Measurements from ENCODE around the gene CASP1.
A peak's percentile ranks its signal among the peaks of the same experiment; 100 is the strongest.

Gene CASP1

DNA sequence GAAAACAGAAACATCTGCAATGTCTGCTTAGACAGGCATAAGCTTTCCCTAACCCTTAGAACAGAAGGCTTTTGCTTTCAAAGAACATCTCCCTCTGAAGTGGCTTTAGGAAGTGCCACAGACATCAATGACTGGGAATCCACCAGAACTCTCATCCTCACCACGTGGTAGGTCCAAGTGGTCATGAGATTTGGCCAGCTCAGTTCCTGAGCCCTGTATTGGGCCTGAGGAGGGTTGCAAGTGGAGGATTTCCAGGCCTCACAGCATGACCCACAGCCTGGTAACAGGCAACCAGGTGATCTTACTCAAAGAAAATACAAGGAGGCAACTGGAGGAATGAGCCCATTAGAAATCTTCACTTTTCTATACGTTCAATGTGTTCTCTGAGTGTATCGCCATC lies 1.6 kb downstream of the CASP1 start:
- Mint-ChIP-seq H3K9me3 (no peaks in the 10 kb centered on the region), H3K27me3 (no peaks in the 10 kb centered on the region), H3K4me3 (peak overlapping the region; percentile 88), H3K4me1 (ENCODE audit: low read depth) (peaks cover 70% of the 10 kb centered on the region), H3K36me3 (ENCODE audit: low read depth) (peaks cover 48% of the 10 kb centered on the region), H3K27ac (peak overlapping the region; percentile 96)
- intact Hi-C loops (cut with micrococcal nuclease): loop anchor here (2.0 to 10.0 kb wide), 2 partner anchors 67 to 151 kb away; no protein-coding TSS in a partner anchor

DNA sequence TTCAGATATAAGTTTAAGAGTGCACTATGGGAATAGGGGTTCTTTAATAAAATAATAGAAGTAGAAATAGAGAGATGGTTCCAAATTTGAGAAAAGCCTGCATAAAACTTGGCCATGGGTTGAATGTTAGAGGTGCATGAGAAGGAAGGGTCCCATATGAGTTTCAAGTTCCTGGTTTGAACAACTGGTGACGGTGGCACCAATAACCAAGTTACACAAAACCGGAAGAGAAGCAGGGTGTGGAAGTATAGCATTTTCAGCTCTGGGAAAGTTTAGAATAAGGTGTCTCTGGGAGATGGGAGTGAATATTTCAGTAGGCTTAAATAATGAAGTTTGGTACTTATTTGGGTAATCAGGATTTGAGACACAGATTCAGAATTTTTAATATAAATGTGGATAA lies 2.4 kb downstream of the CASP1 start:
- no peaks in the 10 kb centered on the region for H3K9me3 Mint-ChIP-seq
- peak overlapping the region; percentile 88 for H3K4me3 Mint-ChIP-seq
- H3K36me3 Mint-ChIP-seq (ENCODE audit: low read depth): peaks cover 49% of the 10 kb centered on the region
- intact Hi-C loops (cut with micrococcal nuclease): loop anchor here (2.0 to 10.0 kb wide), 2 partner anchors 66 to 152 kb away; no protein-coding TSS in a partner anchor
- peaks cover 67% of the 10 kb centered on the region for H3K4me1 Mint-ChIP-seq (ENCODE audit: low read depth)
- H3K27me3 Mint-ChIP-seq: no peaks in the 10 kb centered on the region
- peak overlapping the region; percentile 96 for H3K27ac Mint-ChIP-seq

DNA sequence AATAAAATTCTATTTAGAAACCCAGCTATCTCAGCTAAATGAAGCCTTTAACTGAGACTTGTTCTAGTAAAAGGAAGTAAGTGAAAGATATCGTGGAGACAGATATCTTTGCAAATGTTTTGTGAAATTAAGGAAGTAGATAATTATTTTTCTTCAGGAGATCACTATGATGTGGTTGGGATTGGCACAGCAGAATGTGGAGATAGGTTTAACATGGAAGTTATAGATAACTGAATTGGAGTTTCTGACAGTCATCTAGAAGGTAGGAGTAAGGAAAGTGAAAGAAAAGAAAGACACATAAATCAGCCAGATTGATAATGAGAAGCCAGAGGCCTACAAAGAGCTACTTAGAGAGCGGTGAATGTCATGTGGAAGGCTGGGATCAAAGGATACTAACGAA lies 7.3 kb downstream of the CASP1 start:
- Mint-ChIP-seq H3K9me3 (no peaks in the 10 kb centered on the region), H3K27ac (peak overlapping the region; percentile 63), H3K27me3 (no peaks in the 10 kb centered on the region), H3K4me1 (ENCODE audit: low read depth) (peaks cover 42% of the 10 kb centered on the region), H3K4me3 (peak overlapping the region; percentile 11), H3K36me3 (ENCODE audit: low read depth) (peaks cover 64% of the 10 kb centered on the region)
- intact Hi-C loops (cut with micrococcal nuclease): no loop called here

DNA sequence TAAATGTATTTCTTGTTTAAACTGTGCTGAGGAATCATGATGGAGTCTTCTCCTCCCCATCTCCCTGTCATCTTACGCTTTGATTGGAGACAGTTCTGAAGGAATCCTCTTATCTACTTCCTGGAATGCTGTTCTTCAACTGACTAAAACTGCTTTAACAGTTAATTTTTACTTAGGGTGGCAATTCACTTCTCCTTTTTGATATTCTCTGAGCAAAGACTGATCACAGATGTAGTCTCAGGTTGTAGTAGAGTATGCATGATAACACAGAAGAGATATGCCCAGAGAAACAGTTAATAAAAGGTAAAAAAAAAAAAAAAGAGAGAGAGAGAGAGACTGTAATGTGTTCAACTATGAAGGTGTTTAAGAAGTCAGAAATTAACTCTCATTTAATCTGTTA lies 10.6 kb downstream of the CASP1 start:
- intact Hi-C loops (cut with micrococcal nuclease): no loop called here
- peaks cover 45% of the 10 kb centered on the region for H3K36me3 Mint-ChIP-seq (ENCODE audit: low read depth)
- H3K9me3 Mint-ChIP-seq: no peaks in the 10 kb centered on the region
- peaks cover 43% of the 10 kb centered on the region for H3K4me1 Mint-ChIP-seq (ENCODE audit: low read depth)
- H3K4me3 Mint-ChIP-seq: no peak overlapping the region
- H3K27me3 Mint-ChIP-seq: no peaks in the 10 kb centered on the region
- H3K27ac Mint-ChIP-seq: peak overlapping the region; percentile 70

DNA sequence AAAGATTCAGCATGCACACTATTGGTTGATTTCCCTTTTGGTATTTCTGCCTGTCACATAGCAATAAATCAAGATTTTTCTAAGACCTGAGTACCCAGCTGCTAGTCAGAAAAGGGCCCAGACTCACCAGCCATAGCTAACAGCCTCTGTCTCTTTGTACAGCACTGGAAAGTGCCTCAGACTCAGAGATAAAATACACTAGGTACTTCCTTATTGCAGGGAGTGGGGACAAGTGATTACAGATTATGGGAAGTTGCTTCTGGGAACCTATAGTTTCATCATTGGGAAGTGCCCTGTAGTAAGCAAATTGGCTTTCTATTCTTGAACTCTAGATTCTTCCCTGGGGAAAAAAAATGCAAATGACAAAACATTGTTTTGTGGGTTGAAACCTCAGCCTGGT lies 11.9 kb downstream of the CASP1 start, which contains the start of gene CASP5:
CASP5 (minus strand) TSS at position 166 of the 400 bp plus-strand sequence; CDS start at position 134, 32 bp downstream.
- Mint-ChIP-seq H3K9me3 (no peaks in the 10 kb centered on the region), H3K4me1 (ENCODE audit: low read depth) (peaks cover 33% of the 10 kb centered on the region), H3K4me3 (no peak within 1 kb of the TSS), H3K27me3 (no peaks in the 10 kb centered on the region), H3K36me3 (ENCODE audit: low read depth) (peaks cover 33% of the 10 kb centered on the region), H3K27ac (peak within 1 kb of the TSS; percentile 70)
- intact Hi-C loops (cut with micrococcal nuclease): no loop called here

DNA sequence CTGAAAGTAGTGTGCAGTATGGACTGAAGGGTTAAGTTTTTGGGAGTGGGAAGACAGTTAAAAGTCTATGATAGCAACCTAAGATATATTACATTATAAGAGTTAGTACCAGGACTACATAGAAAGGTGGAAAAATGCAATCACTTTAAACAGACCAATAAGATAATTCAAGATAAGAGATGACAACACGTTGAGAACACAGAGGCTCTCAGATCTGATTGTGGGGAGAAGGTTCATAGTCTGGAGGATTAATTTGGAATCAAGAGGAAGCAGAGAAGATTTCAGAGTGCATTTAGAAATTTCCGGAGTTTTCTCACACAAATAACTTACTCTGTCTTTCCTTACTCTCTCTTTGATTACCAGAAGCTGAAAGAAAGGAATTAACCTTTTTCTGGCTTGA lies 12.4 kb downstream of the CASP1 start:
- Mint-ChIP-seq H3K9me3 (no peaks in the 10 kb centered on the region), H3K36me3 (ENCODE audit: low read depth) (peaks cover 28% of the 10 kb centered on the region), H3K27ac (peak overlapping the region; percentile 70), H3K4me3 (no peak overlapping the region), H3K4me1 (ENCODE audit: low read depth) (peaks cover 28% of the 10 kb centered on the region), H3K27me3 (no peaks in the 10 kb centered on the region)
- intact Hi-C loops (cut with micrococcal nuclease): no loop called here

DNA sequence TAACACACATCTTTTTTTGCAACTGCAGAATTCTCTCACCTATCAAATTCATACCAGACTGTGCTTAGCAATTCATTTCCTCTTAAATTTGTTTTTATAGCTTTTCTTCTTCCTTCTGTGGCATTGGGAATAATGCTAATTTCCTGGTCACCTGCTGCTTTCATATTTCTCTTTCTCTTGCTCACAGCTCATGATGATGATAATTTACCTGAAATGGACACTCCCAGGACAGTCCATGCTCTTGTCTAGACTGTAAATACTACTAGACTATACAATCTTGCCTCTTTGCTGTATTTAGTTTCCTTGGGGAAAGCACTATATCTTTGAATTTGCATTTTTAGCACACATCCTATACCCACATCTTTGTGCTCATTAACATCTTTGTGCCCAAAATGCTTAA lies 27.5 kb downstream of the CASP1 start:
- no peaks in the 10 kb centered on the region for H3K4me1 Mint-ChIP-seq (ENCODE audit: low read depth)
- intact Hi-C loops (cut with micrococcal nuclease): no loop called here
- no peaks in the 10 kb centered on the region for H3K9me3 Mint-ChIP-seq
- H3K36me3 Mint-ChIP-seq (ENCODE audit: low read depth): no peaks in the 10 kb centered on the region
- no peak overlapping the region for H3K4me3 Mint-ChIP-seq
- no peak overlapping the region for H3K27ac Mint-ChIP-seq
- no peaks in the 10 kb centered on the region for H3K27me3 Mint-ChIP-seq

DNA sequence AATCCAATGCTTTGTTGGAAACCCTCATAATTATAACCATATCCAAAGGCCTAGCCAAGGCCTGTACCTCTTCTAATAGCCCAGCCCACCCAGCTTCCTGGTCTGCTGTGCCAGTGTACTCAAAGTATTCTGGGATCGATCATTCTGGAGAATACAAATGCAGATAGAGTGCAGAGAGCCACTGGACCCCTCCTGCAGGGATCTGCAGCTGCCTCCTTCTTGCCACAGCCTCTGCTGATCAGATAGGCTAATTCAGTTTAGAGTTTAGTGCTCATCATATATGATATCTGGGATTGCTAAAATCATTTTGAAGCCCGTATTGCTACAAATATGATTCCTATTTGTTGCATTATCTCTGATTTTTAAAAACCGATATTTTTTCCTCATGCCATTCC lies 29.5 kb downstream of the CASP1 start:
- H3K4me3 Mint-ChIP-seq: no peak overlapping the region
- H3K36me3 Mint-ChIP-seq (ENCODE audit: low read depth): no peaks in the 10 kb centered on the region
- no peaks in the 10 kb centered on the region for H3K9me3 Mint-ChIP-seq
- no peaks in the 10 kb centered on the region for H3K4me1 Mint-ChIP-seq (ENCODE audit: low read depth)
- no peak overlapping the region for H3K27ac Mint-ChIP-seq
- intact Hi-C loops (cut with micrococcal nuclease): no loop called here
- no peaks in the 10 kb centered on the region for H3K27me3 Mint-ChIP-seq

DNA sequence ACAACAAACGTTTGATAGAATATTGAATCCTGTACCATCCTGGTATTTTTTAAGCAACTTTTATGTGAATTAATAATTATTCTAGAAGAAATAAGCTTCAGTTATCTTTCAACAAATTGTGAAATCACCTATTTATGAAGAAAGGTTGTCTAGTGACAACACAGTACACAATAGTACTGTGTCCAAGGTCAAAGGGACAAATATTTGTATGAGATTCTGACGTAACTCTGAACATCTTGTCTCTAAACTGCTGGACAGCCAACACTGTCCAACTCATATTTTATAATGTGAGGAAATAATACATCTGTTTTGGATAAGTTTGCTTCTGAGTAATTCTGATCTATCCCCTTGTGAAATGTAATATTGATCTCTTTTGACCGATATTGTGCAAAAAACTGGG lies 30.9 kb downstream of the CASP1 start:
- no peaks in the 10 kb centered on the region for H3K36me3 Mint-ChIP-seq (ENCODE audit: low read depth)

DNA sequence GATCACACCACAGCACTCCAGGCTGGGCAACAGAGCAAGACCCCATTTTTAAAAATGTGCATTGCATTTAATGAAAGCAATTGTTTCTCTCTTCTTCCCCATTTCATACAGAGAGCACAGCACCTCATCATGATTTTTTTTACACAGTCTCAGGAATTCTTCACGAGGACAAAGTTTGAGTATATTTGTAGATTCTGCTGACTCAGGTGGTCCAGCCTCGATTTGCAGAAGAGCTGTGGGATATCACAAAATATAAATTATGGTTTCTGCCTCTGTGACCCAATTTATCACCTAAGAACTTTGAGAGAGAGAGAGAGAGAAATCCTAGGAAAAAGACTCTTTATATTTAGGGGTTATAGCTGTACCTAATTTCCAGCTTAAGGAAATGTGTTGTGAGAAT lies 31.8 kb downstream of the CASP1 start:
- no peak overlapping the region for H3K4me3 Mint-ChIP-seq
- no peaks in the 10 kb centered on the region for H3K4me1 Mint-ChIP-seq (ENCODE audit: low read depth)
- no peaks in the 10 kb centered on the region for H3K9me3 Mint-ChIP-seq
- H3K36me3 Mint-ChIP-seq (ENCODE audit: low read depth): no peaks in the 10 kb centered on the region
- H3K27ac Mint-ChIP-seq: no peak overlapping the region
- H3K27me3 Mint-ChIP-seq: no peaks in the 10 kb centered on the region
- intact Hi-C loops (cut with micrococcal nuclease): no loop called here

More for the DNA sequence above, 30.9 kb downstream of the CASP1 start:
- Mint-ChIP-seq H3K9me3 (no peaks in the 10 kb centered on the region), H3K27ac (no peak overlapping the region), H3K27me3 (no peaks in the 10 kb centered on the region), H3K4me3 (no peak overlapping the region), H3K4me1 (ENCODE audit: low read depth) (no peaks in the 10 kb centered on the region)
- intact Hi-C loops (cut with micrococcal nuclease): no loop called here

DNA sequence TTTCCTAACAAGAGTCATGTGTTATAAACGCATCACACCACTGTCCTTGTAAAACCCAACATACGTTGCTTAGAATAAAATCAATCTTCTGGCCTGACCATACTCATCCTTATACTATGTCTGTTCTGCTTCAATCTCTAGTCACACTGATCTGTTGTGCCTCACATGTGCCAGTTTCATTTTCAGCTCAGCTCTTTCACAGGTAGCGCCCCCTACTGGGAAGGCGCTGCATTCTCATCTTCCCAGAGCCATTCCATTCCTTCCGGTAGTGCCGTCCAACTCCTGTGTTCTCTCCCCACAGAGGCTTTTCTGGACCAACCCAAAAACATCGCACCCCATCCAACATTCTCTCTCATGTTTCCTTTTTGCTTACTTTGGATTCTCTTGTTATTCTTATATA lies 34.1 kb downstream of the CASP1 start:
- intact Hi-C loops (cut with micrococcal nuclease): no loop called here
- Mint-ChIP-seq H3K4me3 (no peak overlapping the region), H3K36me3 (ENCODE audit: low read depth) (no peaks in the 10 kb centered on the region), H3K27ac (no peak overlapping the region), H3K4me1 (ENCODE audit: low read depth) (no peaks in the 10 kb centered on the region), H3K9me3 (no peaks in the 10 kb centered on the region), H3K27me3 (no peaks in the 10 kb centered on the region)

DNA sequence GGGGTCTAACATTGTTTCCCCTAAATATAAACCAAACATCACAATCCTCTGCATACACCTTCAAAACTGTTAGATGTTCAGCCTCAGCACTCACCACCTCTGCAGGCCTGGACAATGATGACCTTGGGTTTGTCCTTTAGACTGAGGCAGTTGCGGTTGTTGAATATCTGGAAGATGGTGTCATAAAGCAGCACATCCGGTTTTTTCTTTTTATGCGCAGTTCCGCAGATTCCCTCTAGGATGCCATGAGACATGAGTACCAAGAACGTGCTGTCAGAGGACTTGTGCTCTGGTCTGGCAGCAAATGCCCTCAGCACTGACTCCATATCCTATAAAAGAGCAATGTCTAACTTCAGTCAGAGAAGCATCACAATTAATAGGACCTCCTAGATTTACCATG lies 34.8 kb downstream of the CASP1 start:
- Mint-ChIP-seq H3K27me3 (no peaks in the 10 kb centered on the region), H3K4me3 (no peak overlapping the region), H3K27ac (no peak overlapping the region), H3K4me1 (ENCODE audit: low read depth) (no peaks in the 10 kb centered on the region), H3K36me3 (ENCODE audit: low read depth) (no peaks in the 10 kb centered on the region), H3K9me3 (no peaks in the 10 kb centered on the region)
- intact Hi-C loops (cut with micrococcal nuclease): no loop called here

DNA sequence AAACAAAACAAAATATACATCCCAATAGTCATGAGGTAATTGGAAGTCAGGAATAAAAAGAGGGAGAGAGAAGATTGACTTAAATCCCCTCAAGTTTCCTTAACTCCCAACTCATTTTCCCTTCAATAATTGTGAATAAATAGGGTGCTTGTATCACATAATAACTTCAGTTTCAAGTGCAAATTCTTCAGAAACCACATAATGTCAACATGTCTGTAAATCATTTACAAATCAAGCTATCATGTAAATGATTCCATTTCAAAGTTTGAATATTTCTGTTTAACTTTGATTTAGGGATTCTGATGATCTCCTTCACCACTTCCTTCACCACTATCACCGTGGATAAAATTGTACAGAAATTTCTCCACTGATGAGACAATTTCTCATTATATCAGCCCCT lies 35.2 kb downstream of the CASP1 start:
- H3K9me3 Mint-ChIP-seq: peaks cover 3% of the 10 kb centered on the region
- H3K4me1 Mint-ChIP-seq (ENCODE audit: low read depth): no peaks in the 10 kb centered on the region
- no peak overlapping the region for H3K27ac Mint-ChIP-seq
- no peaks in the 10 kb centered on the region for H3K27me3 Mint-ChIP-seq
- intact Hi-C loops (cut with micrococcal nuclease): no loop called here
- no peaks in the 10 kb centered on the region for H3K36me3 Mint-ChIP-seq (ENCODE audit: low read depth)
- H3K4me3 Mint-ChIP-seq: no peak overlapping the region

DNA sequence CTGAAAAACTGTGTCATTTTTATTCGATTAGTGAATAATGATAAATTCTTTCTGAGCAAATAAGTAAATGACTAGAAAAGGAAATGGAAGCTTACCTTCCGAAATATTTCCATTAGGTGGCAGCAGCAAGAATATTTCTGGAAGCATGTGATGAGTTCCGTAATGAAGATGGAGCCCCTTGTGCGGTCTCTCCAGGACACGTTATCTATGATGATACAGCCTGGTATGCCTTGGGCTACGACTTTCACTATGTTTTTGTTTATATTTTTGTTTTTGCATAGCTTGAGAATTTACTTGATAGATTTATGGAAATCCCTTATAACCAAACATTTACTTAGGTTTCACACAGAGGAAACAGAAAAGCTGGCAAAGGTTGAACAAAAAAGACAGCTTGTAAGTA lies 37.7 kb downstream of the CASP1 start:
- H3K4me3 Mint-ChIP-seq: no peak overlapping the region
- H3K9me3 Mint-ChIP-seq: peaks cover 10% of the 10 kb centered on the region

DNA sequence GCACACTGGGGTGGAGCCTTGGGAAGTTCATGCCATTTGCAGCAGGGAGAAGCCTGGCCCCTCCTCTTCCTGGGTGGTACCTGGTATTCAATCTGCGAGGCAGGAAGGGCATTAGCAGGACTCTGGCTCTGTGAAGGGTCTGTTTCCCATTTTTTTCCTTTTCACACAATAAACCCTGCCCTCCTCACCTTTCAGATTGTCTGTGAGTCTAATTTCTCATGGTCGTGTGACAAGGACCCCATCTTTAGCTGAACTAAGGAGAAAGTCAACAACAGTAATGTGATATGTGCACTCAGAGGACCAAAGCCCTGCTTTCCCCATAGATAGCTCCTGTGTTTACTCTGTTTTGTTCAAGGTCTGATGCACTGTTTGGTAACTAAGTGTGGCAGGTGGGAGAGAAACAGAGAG lies 39.9 kb downstream of the CASP1 start:
- Mint-ChIP-seq H3K36me3 (ENCODE audit: low read depth) (no peaks in the 10 kb centered on the region), H3K4me3 (no peak overlapping the region), H3K27ac (no peak overlapping the region), H3K27me3 (no peaks in the 10 kb centered on the region), H3K9me3 (peaks cover 10% of the 10 kb centered on the region), H3K4me1 (ENCODE audit: low read depth) (no peaks in the 10 kb centered on the region)
- intact Hi-C loops (cut with micrococcal nuclease): no loop called here

More for the DNA sequence above, 37.7 kb downstream of the CASP1 start:
- no peaks in the 10 kb centered on the region for H3K27me3 Mint-ChIP-seq
- no peaks in the 10 kb centered on the region for H3K4me1 Mint-ChIP-seq (ENCODE audit: low read depth)
- no peaks in the 10 kb centered on the region for H3K36me3 Mint-ChIP-seq (ENCODE audit: low read depth)
- intact Hi-C loops (cut with micrococcal nuclease): no loop called here
- no peak overlapping the region for H3K27ac Mint-ChIP-seq
